Frontal cortex (tissue), 4 donors: ENCODE data around the gene ULK2. TPM values are rescaled to one million over a fixed set of nuclear protein-coding genes. Genes with fewer than 3 reads are reported as not detected.
"Not testable (repeated sequence)": the region's sequence is repeated elsewhere in the genome, so short reads cannot be mapped to it uniquely, and the experiment has no call there.

Experiments
- DNase-seq, 2 donors: peaks; one replicate each; pipeline ENCODE4 v3.0.0; 2012; ENCODE audit warnings: low spot score in 2 of 2
- FAIRE-seq: peaks from 2 replicates; lab custom pipeline; 2012; peaks lifted over from hg19 to GRCh38; lab: Jason Lieb, UNC
- total RNA-seq: library from RNA; depleted of rRNA; stranded (reverse); fragments of >200 nt; gene quantifications from one replicate; pipeline ENCODE4 v1.2.3, GENCODE V29; 2014
- donor health status: control.
- donor health status: control.
- donor health status: control.

Gene ULK2
- total RNA-seq, 1 donor from 2014 or later = 178 TPM

GRCh38 chr17:19873346-19873745 lies 5.6 kb upstream of the ULK2 start:
- no peak for FAIRE-seq
- DNase-seq = no peak

- DNase-seq = no peak
- FAIRE-seq = no peak
Observed at GRCh38 chr17:19868079-19868395, 301 bp upstream of the ULK2 start.

- peak; percentile 59 to 67 for DNase-seq
- no peak for FAIRE-seq
Observed at GRCh38 chr17:19867079-19867328, 732 bp downstream of the ULK2 start.

GRCh38 chr17:19865021-19865420 lies 2.7 kb downstream of the ULK2 start:
- FAIRE-seq (no peak), DNase-seq (no peak)

GRCh38 chr17:19860647-19861177 lies 7.0 kb downstream of the ULK2 start:
- not testable (repeated sequence) for DNase-seq, FAIRE-seq

GRCh38 chr17:19857640-19858039 lies 10.1 kb downstream of the ULK2 start:
- DNase-seq = no peak
- no peak for FAIRE-seq

GRCh38 chr17:19833914-19834313 lies 33.8 kb downstream of the ULK2 start:
- DNase-seq = no peak
- no peak for FAIRE-seq

GRCh38 chr17:19830061-19830460 lies 37.7 kb downstream of the ULK2 start:
- FAIRE-seq = no peak
- DNase-seq = no peak

GRCh38 chr17:19812407-19812806 lies 55.3 kb downstream of the ULK2 start:
- DNase-seq (no peak), FAIRE-seq (no peak)

GRCh38 chr17:19805006-19805405 lies 62.7 kb downstream of the ULK2 start:
- no peak for DNase-seq
- FAIRE-seq = no peak

GRCh38 chr17:19800571-19800970 lies 67.2 kb downstream of the ULK2 start:
- FAIRE-seq = no peak
- no peak for DNase-seq

- FAIRE-seq (no peak), DNase-seq (no peak)
Observed at GRCh38 chr17:19799796-19800195, 67.9 kb downstream of the ULK2 start.

GRCh38 chr17:19796457-19796856 lies 71.3 kb downstream of the ULK2 start:
- FAIRE-seq (no peak), DNase-seq (no peak)

GRCh38 chr17:19791918-19792550 lies 75.7 kb downstream of the ULK2 start:
- peak; percentile 37 for FAIRE-seq

GRCh38 chr17:19787733-19788357 lies 79.9 kb downstream of the ULK2 start:
- no peak for DNase-seq
- no peak for FAIRE-seq

More at GRCh38 chr17:19791918-19792550, 75.7 kb downstream of the ULK2 start:
- no peak for DNase-seq

GRCh38 chr17:19785854-19786253 lies 81.9 kb downstream of the ULK2 start:
- FAIRE-seq = no peak
- DNase-seq = no peak

- no peak for FAIRE-seq
- no peak for DNase-seq
Observed at GRCh38 chr17:19781488-19782458, 86.0 kb downstream of the ULK2 start.

GRCh38 chr17:19780846-19781245 lies 86.9 kb downstream of the ULK2 start:
- no peak for FAIRE-seq
- no peak for DNase-seq

- FAIRE-seq = no peak
- DNase-seq = no peak
Observed at GRCh38 chr17:19773534-19773933, 94.2 kb downstream of the ULK2 start.

GRCh38 chr17:19771971-19772630 lies 95.6 kb downstream of the ULK2 start:
- FAIRE-seq (no peak), DNase-seq (no peak)
